Measurements from ENCODE around the gene XRN2. TPM values are rescaled to one million over a fixed set of nuclear protein-coding genes. Genes with fewer than 3 reads are reported as not detected.
"Not testable (repeated sequence)": the region's sequence is repeated elsewhere in the genome, so short reads cannot be mapped to it uniquely, and the experiment has no call there.

The XRN2 gene
- polyA plus RNA-seq, 1 donor: 42.3 TPM

DNA sequence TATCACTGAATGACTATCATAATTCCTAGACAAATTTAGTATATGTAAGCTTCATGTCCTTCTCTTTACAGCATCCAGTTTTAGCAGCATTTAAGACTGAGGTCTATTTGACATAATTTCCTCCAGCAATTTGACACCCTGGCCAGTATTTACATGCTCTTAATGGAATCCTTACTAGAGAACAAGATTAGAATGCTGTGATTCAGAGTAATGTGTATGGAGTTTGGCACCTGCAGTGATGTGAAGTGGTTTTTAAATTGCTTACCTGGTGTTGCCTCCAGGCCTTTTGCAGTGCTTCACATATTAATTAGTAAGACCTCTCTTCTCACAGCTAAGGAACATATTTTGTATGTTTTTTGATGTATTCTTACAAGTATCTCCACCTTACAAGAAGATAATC lies 84.4 kb downstream of the XRN2 start:
- DNase-seq (ENCODE audit: low read depth): no peak

DNA sequence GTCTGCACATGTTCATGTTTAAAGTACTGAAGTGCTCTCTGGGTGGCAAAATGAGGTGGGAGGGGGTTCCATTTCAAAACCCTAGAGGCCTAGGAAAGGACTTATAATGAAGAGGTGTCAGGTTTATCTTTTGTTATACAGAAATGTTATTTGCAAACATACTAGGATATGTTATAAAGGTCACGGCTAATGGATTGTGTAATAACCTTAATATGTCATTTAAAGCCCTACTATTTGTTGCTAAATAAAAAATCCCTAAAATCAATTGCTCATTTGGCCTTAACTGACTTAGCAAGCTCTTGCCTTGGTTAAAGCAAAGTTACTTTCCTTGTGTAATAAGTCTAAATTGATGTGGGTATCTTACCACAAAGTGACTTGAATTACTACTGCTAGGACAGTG lies 85.4 kb downstream of the XRN2 start:
- no peak for DNase-seq (ENCODE audit: low read depth)

DNA sequence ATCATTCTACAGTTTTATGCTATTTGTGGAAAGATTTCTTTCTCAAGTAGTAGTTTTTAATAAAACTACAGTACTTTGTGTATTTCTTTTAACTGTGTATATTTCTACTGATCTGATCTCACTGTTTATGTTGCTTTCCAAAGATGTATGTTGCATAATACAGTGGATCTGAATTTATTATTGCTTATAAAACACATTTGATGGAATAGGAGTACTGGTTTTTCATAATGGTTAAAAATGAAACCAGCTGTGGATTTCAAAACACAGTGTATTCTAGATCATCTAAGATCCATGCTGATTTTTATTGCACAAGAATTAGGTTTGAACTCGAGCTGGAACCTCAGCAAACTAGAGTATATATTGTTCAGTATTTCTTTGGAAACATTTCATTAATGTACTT lies 86.2 kb downstream of the XRN2 start:
- DNase-seq (ENCODE audit: low read depth): no peak

DNA sequence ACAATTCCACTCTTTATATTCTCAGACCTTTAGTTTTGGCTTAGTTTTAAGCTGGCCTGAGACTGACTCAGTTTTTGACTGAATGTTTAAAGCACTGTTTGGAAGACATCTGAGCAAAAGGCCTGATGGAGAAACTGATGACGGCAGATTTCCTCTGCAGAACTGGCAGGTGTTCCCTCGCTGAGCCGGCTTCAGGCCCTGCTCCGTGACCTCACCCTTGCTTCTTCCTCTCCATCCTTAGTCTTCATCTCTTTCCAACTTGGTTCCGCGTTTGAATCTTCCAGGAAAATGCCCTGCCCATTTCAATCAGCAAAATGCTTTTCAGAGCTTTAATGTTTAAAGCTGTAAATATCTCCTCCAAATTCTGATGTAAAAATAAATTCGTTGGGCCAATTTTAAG lies 87.6 kb downstream of the XRN2 start:
- no peak for DNase-seq (ENCODE audit: low read depth)

DNA sequence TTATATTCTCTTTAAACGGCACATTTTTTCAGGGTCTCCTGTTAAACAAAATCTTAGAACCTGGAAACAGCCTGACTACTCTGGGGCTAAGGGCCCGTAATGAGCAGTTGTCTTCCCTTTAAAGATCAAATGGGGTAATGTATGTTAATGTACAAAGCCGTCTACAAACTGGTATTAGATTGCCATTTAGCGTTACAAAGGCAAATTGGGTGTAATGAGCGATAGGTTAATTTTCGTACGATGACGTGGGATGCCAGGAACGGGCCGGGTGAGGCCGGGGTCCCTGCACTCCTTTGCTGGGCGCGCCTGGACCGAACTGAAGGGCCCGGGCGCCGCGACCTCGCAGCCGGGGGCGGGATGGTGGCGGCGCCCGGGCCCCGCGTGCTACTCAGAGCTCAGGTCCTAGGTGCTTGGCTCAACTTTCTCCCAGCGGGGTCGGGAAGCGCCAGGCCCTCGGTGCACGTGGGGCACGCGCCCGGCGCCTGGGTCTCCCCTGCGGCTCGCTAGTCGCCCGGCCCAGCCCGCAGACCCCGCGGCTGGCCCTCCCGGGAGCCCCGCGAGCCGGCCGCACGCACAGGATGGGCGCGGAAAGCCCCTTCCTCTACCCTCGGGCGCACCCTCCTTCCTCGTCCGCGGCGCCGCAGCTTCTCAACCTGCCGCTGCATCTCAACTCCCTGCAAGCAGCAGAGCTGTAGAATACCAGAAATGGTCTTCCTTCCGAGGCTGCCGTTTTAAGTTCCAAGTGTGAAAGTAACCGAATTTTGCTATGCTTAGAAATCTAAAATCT lies 88.2 kb downstream of the XRN2 start:
- DNase-seq (ENCODE audit: low read depth): no peak

DNA sequence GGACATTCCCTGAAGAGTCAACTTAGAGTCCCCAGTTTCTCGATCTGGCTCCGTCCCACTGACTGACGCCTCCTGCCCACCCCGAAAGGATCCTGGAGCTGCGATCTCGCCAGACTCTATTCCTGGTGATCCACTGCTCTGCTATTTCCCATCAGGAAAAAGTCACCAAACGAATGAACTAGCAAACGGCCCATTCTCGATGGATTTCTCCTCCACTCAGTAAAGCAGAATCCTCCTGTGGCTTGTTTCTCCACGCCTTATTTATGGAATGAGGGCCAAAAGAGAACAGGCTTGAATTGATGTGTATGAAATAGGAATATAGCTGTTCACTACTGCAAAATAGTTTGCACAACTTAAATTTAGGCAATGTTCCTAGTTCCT lies 88.8 kb downstream of the XRN2 start:
- DNase-seq (ENCODE audit: low read depth): no peak

DNA sequence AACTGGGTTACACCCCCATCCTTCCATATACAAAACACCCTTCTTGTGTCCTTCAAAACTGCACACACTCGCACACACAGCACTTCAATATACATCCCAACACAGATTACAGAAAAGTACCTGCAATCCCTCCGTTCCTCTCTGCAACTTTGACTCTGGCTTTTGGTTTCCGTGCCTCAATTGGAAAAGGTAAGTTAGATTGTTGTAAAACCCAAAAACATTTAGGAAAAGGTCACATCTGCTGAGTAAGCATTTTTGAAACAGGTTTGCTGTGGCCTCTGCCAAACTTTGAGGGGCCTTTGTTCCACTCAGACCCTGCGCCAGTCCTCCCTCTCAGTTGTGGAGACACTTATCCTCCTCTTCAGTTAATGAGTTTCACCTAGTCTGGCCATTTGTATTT lies 90.0 kb downstream of the XRN2 start:
- DNase-seq (ENCODE audit: low read depth): no peak

DNA sequence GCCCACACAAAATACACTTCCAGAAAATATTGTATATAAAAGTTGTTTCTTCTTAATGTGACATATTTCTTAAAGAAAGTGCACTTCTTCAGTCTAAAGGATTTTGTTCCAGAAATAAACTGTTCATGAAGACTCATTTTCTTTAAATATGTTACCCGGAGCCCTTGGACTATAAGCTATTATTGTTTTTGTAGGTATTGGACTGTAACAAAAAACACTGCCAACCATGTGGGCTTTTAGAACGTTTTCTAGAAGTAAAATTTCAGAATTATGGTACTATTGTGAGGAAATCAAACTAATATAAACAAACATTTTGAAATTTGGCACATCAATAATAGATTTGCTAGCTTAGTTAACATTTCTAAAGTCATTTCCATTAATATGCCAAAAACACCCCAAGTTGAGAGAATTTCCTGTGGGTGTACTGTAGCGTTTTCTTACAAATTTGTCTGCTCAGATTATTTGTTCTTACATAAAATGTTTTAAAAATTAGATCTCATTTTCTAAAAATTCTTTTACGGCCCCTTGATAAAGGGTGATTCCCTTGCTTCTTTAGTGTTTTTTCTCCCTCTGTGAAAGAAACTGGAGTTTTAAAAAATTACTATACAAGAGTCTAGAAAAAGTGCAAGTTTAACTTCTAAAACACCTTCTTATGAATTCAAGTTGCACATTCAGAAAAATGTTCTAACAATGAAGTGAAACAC lies 90.8 kb downstream of the XRN2 start:
- no peak for DNase-seq (ENCODE audit: low read depth)

DNA sequence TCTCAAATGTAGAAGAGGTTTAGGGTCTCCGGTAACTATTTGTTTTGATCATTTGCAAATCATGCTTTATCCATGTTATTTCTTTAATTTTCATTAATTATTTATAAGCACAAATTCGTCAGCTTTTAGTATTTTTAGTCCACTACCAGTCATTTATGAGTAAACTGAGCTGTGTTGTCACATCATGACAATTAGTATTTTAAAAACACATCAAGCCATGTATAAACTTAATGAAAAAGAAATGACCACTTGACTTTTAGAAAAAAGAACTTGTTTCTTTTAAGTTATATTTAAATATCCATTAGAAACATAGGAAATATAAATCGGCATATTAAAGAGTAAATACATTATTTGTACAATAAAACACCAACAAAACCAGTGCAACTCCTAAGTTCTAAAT lies 91.4 kb downstream of the XRN2 start:
- DNase-seq (ENCODE audit: low read depth): no peak

DNA sequence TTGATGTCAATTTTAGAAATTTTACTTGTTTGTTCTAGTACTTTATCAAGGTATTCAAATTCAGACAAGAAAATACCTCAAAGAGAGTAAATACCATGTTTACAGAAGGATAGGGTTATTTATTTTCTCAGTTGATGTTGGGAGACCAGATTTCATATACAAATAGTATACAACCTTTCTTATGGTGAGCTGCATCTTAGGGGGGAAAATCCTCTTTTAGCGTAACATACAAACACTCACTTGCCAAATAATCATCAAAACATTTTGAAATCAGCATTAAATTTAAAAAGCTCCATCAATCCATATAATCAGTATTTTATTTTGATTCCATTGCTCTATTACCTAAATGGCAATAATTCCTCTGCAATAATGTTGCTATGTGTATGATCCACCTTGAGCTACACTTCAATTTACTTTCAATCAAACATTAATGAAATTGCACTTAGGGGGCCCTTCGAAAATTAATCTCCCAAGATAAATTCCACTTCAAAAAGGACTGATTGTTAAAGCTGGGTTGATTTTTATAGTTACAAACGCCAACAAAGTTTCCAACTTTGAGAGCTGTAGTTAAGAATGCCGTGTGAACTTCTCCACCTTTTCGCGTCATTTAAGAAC lies 92.0 kb downstream of the XRN2 start:
- no peak for DNase-seq (ENCODE audit: low read depth)

DNA sequence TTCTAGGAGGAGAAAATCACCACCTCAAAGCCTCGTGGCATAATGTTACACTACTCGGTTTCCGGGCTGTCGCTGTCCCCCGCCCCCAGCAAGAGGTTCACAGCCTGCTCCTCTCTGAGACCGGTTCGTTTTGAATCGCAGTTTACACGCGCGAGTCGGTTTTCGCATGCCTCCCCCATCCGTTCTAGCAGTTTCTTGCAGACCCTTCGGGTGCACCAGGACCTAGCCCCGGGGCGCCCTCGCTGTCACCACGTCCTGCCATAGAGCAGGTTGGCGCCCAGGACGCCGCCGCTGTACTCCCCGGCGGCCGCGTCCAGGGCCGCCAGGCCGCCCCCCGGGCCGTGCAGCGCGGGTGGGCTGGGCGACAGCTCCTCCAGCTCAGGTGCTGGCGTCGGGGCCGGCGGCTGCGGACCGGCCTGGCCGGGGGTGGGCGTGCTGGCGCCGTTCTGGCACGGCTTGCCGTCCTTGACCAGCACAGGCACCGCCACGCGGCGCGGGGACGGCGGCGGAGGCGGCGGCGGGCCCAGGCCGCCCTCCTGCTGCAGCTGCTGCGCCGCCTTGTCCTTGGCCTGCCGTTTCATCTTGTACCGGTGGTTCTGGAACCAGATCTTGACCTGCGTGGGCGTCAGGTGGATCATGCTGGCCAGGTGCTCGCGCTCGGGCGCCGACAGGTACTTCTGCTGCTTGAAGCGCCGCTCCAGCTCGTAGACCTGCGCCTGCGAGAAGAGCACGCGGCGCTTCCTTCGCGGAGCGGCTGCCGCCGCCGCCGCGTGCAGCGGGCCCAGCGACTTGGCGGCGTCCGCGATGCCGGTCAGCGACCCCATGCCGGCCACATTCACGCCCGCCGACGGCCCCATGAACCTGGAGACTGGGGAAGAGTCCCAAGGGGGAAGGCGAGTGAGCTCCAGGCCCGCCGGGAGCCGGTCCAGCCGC lies 92.8 kb downstream of the XRN2 start:
- no peak for DNase-seq (ENCODE audit: low read depth)

DNA sequence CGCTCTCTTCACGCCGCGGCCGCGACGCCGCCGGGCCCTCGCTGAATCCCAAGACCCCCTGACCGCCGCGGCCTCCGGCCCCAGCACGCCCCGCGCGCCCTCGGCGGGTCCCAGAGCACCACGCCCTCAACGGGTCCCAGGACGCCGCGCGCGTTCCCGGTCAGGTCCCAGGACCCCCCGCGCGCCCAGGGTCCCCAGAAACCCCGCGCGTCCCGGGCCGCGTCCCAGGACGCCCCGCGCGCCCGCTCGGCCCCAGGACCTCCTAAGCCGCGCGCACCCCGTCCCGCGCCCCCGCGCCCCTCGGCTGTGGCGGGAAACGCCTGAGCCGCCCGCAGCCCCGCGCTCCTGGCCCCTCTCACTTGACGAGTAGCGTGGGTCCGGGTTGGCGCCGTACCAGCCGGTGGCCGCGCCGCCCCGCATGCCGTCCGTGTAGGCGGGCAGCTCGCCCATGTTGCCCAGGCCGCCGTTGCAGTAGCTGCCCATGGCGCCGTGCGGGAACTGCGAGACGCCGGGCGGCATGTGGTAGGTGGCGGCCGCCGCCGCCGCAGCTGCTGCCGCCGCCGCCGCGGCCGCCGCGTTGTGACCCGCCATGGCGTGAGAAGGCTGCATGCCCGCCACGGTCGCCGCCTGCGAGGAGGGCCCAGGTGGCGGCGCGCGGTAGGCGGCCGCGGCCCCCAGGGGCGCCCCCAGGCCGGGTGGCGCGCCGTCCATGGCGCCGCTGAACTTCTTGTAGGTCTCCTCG lies 93.6 kb downstream of the XRN2 start:
- DNase-seq (ENCODE audit: low read depth): no peak

DNA sequence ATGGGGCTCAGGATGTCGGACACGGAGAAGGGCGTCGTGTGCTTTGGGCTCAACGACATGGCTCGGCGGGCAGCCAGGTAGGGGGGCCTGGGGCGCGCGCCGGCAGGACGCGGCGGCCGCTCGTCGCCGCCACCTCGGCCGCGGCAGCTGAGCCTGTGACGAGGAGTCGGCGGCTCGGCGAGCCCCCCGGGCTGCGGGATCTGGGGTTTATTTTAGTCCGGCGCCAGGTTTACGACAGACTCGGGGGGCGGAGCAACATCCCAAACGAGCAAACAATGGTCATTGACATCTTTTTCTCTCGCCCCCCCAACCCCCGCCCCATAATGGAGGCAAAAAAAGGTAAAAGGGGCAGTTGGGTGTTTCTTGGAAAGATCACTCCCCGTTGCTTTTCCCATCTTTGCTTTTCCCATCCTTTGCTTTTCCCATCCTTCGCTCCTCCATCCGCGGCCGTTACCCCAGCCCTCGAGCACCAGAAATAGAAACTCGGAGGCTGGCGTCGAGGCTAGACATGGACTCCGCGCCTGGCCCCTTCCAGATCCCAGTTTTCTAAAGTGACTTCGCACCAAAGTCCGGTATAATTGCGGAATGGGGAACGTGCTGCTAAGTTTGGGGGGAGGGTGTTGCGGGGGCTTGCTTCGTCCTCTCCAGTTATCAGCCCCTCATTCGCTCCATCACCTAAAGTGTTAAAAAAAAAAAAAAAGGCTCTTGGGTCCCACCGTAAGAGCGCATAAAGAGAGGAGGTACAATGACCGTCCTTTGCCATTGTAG lies 94.4 kb downstream of the XRN2 start, which contains the start of gene NKX2-4:
TSS of gene NKX2-4 (minus strand) at position 186 of the 768 bp plus-strand sequence. CDS start at position 59, 127 bp downstream.
- no peak for DNase-seq (ENCODE audit: low read depth)

DNA sequence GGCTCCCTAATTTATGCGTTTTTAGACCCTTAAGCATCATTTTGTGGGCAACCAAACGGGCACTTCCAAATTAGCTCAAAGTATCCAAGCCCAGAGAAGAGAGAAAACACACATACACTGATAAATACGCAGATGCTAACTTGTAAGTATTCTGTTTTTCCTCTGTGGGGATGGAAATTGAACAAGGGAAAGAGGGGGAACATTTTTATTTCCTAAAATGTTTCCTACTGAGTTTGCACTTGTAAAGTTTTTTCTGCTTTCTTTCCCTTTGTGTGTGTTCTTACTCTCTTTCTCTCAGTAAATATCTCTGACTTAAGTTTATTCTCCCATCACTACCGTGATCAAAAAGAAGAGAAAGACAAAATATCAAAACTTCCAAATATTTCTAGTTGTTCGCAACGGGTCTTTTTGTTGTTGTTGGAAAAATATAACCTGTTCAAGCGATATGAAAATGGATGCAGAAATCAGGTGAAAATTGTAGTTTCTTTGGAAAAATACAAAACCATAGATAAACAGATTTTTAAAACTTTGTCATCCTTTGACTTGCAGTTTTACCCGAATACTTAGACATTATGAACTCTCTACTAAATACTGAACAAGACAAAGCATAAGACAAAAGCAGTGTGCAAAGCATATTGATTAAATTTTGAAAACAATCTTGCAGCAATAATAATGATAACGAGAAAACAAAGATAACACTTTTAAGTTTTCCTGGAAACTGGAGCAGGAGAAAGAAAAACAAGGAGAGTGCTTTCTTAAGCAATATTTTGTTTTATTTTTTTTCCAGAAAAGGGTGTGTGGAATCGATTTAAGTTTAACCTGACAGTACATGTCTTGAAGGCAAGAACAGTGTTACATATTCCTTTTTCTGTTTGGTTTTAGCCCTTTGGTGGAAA lies 95.2 kb downstream of the XRN2 start:
- DNase-seq (ENCODE audit: low read depth): no peak

DNA sequence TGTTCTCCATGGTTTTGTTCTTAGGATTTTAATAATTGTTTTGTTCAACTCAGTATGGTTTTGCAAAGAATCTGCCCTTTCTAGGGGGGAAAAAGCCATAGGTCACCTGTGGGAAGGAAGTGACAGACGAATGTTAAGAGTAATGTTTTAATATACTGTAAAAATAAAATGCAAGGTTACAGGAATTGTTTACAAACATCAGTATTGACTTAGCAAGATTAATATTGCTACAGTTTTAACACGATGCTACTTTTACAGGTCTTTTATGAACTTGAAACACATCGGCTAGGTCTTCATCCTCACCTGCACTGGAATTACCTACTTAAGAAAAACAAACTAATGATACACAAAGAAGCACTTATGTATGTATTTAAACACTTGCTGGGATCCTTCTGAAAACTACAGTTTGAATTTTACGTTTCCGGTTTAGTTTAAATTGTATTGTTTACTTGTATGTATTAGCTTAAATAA lies 95.9 kb downstream of the XRN2 start:
- no peak for DNase-seq (ENCODE audit: low read depth)

DNA sequence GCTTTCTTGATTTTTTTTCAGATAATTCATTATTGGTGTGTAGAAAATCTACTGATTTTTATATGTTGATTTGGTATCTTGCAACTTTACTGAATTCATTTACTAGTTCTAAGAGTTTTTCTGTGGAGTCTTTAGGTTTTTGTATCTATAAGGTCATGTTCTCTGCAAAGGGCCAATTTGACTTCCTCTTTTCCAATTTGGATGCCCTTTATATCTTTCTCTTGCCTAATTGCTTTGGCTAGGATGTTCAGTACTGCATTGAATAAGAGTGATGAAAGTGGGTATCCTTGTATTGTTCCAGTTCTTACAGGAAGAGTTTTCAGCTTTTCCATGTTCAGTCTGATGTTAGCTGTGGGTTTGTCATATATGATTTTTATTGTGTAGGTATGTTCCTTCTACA lies 108.6 kb downstream of the XRN2 start:
- no peak for DNase-seq (ENCODE audit: low read depth)

DNA sequence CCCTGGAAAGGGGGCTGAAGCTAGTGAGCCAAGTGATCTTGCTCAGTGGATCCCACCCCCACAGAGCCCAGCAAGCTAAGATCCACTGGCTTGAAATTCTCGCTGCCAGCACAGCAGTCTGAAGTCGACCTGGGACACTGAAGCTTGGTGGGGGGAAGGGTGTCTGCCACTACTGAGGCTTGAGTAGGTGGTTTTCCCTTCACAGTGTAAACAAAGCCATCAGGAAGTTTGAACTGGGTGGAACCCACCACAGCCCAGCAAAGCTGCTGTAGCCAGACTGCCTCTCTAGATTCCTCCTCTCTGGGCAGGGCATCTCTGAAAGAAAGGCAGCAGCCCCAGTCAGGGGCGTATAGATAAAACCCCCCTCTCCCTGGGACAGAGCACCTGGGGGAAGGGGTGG lies 110.9 kb downstream of the XRN2 start:
- DNase-seq (ENCODE audit: low read depth): not testable (repeated sequence)

DNA sequence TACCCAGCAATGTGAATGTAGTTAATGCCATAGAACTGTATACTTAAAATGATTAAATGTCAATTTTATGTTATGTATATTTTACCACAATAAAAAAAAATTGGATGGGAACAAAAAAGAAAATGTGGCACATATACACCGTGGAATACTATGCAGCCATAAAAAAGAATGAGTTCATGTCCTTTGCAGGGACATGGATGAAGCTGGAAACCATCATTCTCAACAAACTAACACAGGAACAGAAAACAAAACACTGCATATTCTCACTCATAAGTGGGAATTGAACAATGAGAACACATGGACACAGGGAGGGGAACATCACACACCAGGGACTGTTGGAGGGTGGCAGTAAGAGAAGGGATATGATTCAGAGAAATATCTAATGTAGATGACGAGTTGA lies 116.0 kb downstream of the XRN2 start:
- not testable (repeated sequence) for DNase-seq (ENCODE audit: low read depth)

DNA sequence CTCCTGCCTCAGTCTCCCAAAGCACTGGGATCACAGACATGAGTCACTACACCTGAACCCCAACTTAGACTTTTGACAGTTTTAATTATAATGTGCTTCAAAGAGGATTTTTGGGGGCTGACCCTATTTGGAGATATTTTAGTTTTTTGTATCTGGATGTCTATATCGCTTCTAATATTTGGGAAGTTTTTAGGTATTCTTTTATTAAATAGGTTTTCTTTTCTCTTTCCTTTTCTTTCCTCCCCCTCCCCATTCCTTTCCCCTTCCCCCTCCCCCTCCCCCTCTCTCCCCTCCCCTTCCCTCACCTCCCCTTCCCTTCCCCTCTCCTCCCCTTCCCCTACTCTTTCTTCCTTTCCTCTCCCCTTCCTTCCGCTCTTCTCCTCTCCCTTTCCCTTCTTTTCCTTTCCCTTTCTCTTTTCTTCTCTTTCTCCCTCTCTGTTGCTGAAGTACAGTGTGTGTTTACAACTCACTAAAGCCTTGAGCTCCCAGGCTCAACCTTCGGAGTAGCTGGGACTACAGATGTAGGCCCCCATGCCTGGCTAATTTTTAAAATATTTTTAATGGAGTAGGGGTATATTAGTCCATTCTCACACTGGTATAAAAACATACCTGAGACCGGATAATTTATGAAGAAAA lies 118.6 kb downstream of the XRN2 start:
- no peak for DNase-seq (ENCODE audit: low read depth)
